Uterus (tissue), 4 donors: Measurements from ENCODE around the gene CEACAM8. TPM values are rescaled to one million over a fixed set of nuclear protein-coding genes. Genes with fewer than 3 reads are reported as not detected.
"Not testable (repeated sequence)": the region's sequence is repeated elsewhere in the genome, so short reads cannot be mapped to it uniquely, and the experiment has no call there.

Source experiments
- DNase-seq, 2 donors: peaks; one replicate each; pipeline ENCODE4 v3.0.0-alpha.2; 2019 to 2020
- H3K27ac ChIP-seq, 2 donors: fragments of 200-600 bp; sonication (generic); 1 replicate in 1 of 2; 2 replicates in 1 of 2; pipeline ENCODE4 v1.5.1; 2016 to 2018
- H3K27me3 ChIP-seq, 2 donors: fragments of 200-600 bp; sonication (generic); one replicate each; pipeline ENCODE4 v1.5.1; 2018 to 2019; ENCODE audit warnings: control low read depth in 1 of 2
- H3K36me3 ChIP-seq, 2 donors: fragments of 200-600 bp; sonication (generic); one replicate each; pipeline ENCODE4 v1.5.1; 2019; ENCODE audit warnings: control low read depth in 1 of 2
- H3K4me1 ChIP-seq, 2 donors: fragments of 200-600 bp; sonication (generic); one replicate each; pipeline ENCODE4 v1.5.1; 2018 to 2019; ENCODE audit warnings: control low read depth in 1 of 2
- H3K4me3 ChIP-seq, 2 donors: fragments of 200-600 bp; sonication (generic); 1 replicate in 1 of 2; 2 replicates in 1 of 2; pipeline ENCODE4 v1.5.1; 2018 to 2019; ENCODE audit warnings: mild to moderate bottlenecking in 1 of 2
- H3K9me3 ChIP-seq, 2 donors: fragments of 200-600 bp; sonication (generic); one replicate each; pipeline ENCODE4 v1.5.1; 2019; ENCODE audit warnings: control low read depth in 1 of 2
- CTCF ChIP-seq, 4 experiments: fragments of 200-600 bp in 2 of 4; fragments of 450-650 bp in 2 of 4; sonication (generic) in 2 of 4; IDR thresholded peaks; one replicate each; pipeline ENCODE4 v1.5.1; 2016 to 2019; ENCODE audit warnings: antibody characterized with exemption in 4 of 4, mild to moderate bottlenecking in 2 of 4, moderate library complexity in 1 of 4
- POLR2A ChIP-seq, 2 donors: fragments of 450-650 bp; IDR thresholded peaks; one replicate each; pipeline ENCODE4 v1.6.1; 2016; ENCODE audit warnings: antibody characterized with exemption in 2 of 2, mild to moderate bottlenecking in 1 of 2, moderate library complexity in 1 of 2
- intact Hi-C: fragments of 100-400 bp; cut with DNase I; formaldehyde crosslinking; loops from one replicate; pipeline ENCODE4 v1.15.1; 2023; ENCODE audit warnings: low total_unique reads
- total RNA-seq, 4 donors: library from RNA; depleted of rRNA in 3 of 4; stranded (reverse); fragments of >200 nt in 3 of 4; gene quantifications; one replicate each; pipeline versions ENCODE4 v1.1.0 to v1.2.4, GENCODE V29; 2014 to 2023
- donor health status: DM: yes; HTN: yes; CAD: no.

The CEACAM8 gene
- total RNA-seq, 4 donors from 2014 or later = 0.14 to 0.51 TPM; not detected in 2

DNA sequence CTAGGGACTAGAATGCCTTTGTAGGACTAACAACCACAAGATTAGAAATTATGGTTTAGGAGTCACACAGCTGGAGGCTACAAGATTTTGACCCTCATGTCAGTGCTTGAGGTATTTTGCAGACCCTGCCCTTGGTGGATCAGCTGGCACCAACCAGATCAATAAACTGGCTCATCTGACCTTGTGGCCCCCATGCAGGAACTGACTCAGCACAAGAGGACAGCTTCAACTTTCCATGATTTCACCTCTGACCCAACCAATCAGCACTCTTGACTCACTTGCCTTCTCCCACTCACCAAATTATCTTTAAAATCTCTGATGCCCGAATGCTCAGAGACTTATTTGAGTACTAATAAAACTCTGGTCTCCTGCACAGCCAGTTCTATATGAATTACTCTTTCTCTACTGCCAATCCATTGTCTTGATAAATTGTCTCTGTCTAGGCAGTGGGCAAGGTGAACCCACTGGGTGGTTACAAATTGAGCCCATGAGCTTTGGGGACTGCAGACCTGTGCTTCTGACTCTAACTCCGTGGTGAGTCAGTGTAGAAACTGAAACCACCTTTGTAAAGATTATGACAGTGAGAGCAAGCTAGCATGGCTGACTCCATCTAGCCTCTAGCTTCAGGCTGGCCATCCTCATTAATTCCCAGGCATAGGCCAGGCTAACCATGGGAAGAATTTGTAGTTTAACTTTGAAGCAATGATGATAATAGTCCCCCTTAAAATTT, 33.9 kb upstream of the CEACAM8 start:
- H3K27me3 ChIP-seq = no peaks in the 10 kb centered on the region
- no peak overlapping the region for H3K27ac ChIP-seq
- no peak overlapping the region for H3K4me3 ChIP-seq
- H3K36me3 ChIP-seq = no peaks in the 10 kb centered on the region
- H3K9me3 ChIP-seq = no peaks in the 10 kb centered on the region
- no peak for DNase-seq
- no peaks in the 10 kb centered on the region for H3K4me1 ChIP-seq
- TF ChIP-seq POLR2A (IDR thresholded peaks at IDR 0.05) (no peak), CTCF (IDR thresholded peaks at IDR 0.05) (no peak)
- intact Hi-C loops = no loop called here

GRCh38 chr19:42627916-42628315, 33.2 kb upstream of the CEACAM8 start:
- Histone ChIP-seq H3K4me1 (no peaks in the 10 kb centered on the region), H3K36me3 (no peaks in the 10 kb centered on the region), H3K9me3 (no peaks in the 10 kb centered on the region), H3K4me3 (no peak overlapping the region), H3K27me3 (no peaks in the 10 kb centered on the region), H3K27ac (no peak overlapping the region)
- TF ChIP-seq POLR2A (IDR thresholded peaks at IDR 0.05) (no peak), CTCF (IDR thresholded peaks at IDR 0.05) (no peak)
- DNase-seq = no peak
- intact Hi-C loops = no loop called here

DNA sequence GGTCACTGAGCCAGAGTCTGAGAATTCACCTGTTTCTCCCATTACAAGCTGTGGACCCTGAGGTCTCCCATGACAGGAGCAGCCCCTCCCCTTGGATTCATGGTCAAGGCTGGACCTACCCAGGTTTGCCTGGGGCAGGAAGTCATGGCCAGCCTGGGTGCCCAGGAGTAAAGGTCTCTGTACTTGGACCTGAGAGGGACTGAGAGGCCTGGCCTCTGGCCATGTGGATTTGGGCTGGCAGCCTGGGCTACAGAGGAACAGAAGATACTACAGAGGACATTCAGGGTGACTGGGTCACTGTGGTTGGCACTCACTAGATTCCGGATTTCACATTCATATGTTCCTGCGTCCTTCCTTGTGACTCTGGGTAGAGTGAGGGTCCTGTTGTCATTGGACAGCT, 31.5 kb upstream of the CEACAM8 start:
- TF ChIP-seq POLR2A (IDR thresholded peaks at IDR 0.05) (no peak), CTCF (IDR thresholded peaks at IDR 0.05) (no peak)
- intact Hi-C loops = no loop called here
- H3K4me3 ChIP-seq = no peak overlapping the region

GRCh38 chr19:42619271-42619670, 24.5 kb upstream of the CEACAM8 start:
- no peak overlapping the region for H3K4me3 ChIP-seq
- TF ChIP-seq POLR2A (IDR thresholded peaks at IDR 0.05) = no peak
- no peak for TF ChIP-seq CTCF (IDR thresholded peaks at IDR 0.05)
- H3K36me3 ChIP-seq = no peaks in the 10 kb centered on the region
- no peak overlapping the region for H3K27ac ChIP-seq
- no peaks in the 10 kb centered on the region for H3K4me1 ChIP-seq
- intact Hi-C loops = no loop called here
- H3K9me3 ChIP-seq = no peaks in the 10 kb centered on the region
- no peak for DNase-seq
- no peaks in the 10 kb centered on the region for H3K27me3 ChIP-seq

More for the DNA sequence above, 31.5 kb upstream of the CEACAM8 start:
- H3K27ac ChIP-seq = no peak overlapping the region
- H3K27me3 ChIP-seq = no peaks in the 10 kb centered on the region
- H3K36me3 ChIP-seq = no peaks in the 10 kb centered on the region
- no peaks in the 10 kb centered on the region for H3K9me3 ChIP-seq
- no peaks in the 10 kb centered on the region for H3K4me1 ChIP-seq
- no peak for DNase-seq

GRCh38 chr19:42613666-42614065, 18.9 kb upstream of the CEACAM8 start:
- no peak overlapping the region for H3K4me3 ChIP-seq
- no peaks in the 10 kb centered on the region for H3K9me3 ChIP-seq
- no peaks in the 10 kb centered on the region for H3K4me1 ChIP-seq
- no peak for DNase-seq
- TF ChIP-seq POLR2A (IDR thresholded peaks at IDR 0.05) (no peak), CTCF (IDR thresholded peaks at IDR 0.05) (no peak)
- no peaks in the 10 kb centered on the region for H3K27me3 ChIP-seq
- no peaks in the 10 kb centered on the region for H3K36me3 ChIP-seq
- H3K27ac ChIP-seq = no peak overlapping the region
- intact Hi-C loops = no loop called here

- DNase-seq, H3K4me1 ChIP-seq, intact Hi-C loops, H3K36me3 ChIP-seq, H3K9me3 ChIP-seq, H3K4me3 ChIP-seq, H3K27ac ChIP-seq, H3K27me3 ChIP-seq: not testable (repeated sequence)
These were observed 15.7 kb upstream of the CEACAM8 start for GRCh38 chr19:42610401-42610915.
